Stomach (tissue), 4 donors: Measurements from ENCODE around the gene LAMB4.

Experiments
- CTCF ChIP-seq, 7 experiments: fragments of 450-650 bp in 4 of 7; fragments of 200-600 bp in 3 of 7; sonication (generic) in 3 of 7; IDR thresholded peaks; one replicate each; pipeline ENCODE4 v1.5.1; 2016 to 2019; ENCODE audit warnings: antibody characterized with exemption in 7 of 7, control low read depth in 2 of 7, mild to moderate bottlenecking in 1 of 7
- POLR2A ChIP-seq, 4 donors: fragments of 450-650 bp; IDR thresholded peaks; one replicate each; pipeline ENCODE4 v1.6.1; 2016; ENCODE audit warnings: antibody characterized with exemption in 4 of 4, control low read depth in 2 of 4, mild to moderate bottlenecking in 1 of 4, moderate library complexity in 1 of 4

- TF ChIP-seq CTCF (IDR thresholded peaks at IDR 0.05) (no peak), POLR2A (IDR thresholded peaks at IDR 0.05) (no peak)
Measured at GRCh38 chr7:107993891-107994291, 136.3 kb downstream of the LAMB4 start.
